HepG2 (cell line): ENCODE measurements around the gene GGA3. TPM values are rescaled to one million over a fixed set of nuclear protein-coding genes. Genes with fewer than 3 reads are reported as not detected.

Experiments
- ATAC-seq: fragments of 200-7000 bp; cut with Tn5 transposase; 3 replicates; pipeline ENCODE4 v1.9.1; 2020; ENCODE audit warnings: mild to moderate bottlenecking, moderate library complexity
- BruUV-seq: library from RNA; stranded (reverse); fragments of 400-500 nt; replicated peaks from 2 replicates; lab custom pipeline; 2021; lab: Mats Ljungman, UMichigan
- CTCF ChIA-PET: fragments of 300-600 bp; formaldehyde crosslinking; extraction: SDS; loops from one replicate; lab custom pipeline; 2021; ENCODE audit warnings: low total read pairs, inconsistent platforms, low intra/inter-chr PET ratio; lab: Yijun Ruan, JAX
- POLR2A ChIA-PET: fragments of 350-600 bp; sonication (Branson Sonifier 250); formaldehyde crosslinking; loops from one replicate; lab custom pipeline; 2020; ENCODE audit warnings: antibody characterized with exemption, inconsistent platforms; lab: Yijun Ruan, JAX
- DNase-seq: peaks from one replicate; pipeline ENCODE4 v3.0.0-alpha.2; 2015; ENCODE audit warnings: low spot score
- FAIRE-seq: peaks from 3 replicates; lab custom pipeline; 2011; peaks lifted over from hg19 to GRCh38; lab: Jason Lieb, UNC
- H2AFZ ChIP-seq: one replicate; pipeline ENCODE4 v1.6.1; 2011; ENCODE audit warnings: low read length, inconsistent platforms
- H3K27ac ChIP-seq: fragments of 300-600 bp; 3 replicates; pipeline ENCODE4 v1.8.0; 2011; ENCODE audit warnings: mixed run types, mild to moderate bottlenecking, mixed read lengths, low read length, inconsistent platforms; ENCODE audit not compliant: insufficient read depth; ENCODE audit errors: extremely low read length
- H3K27me3 ChIP-seq, 2 experiments: fragments of 200-600 bp in 1 of 2; 2 replicates in 1 of 2; 3 replicates in 1 of 2; pipeline versions ENCODE4 v1.6.0 to v1.8.0; 2011; ENCODE audit warnings: low read length in 2 of 2, mild to moderate bottlenecking in 2 of 2, moderate library complexity in 2 of 2, inconsistent platforms in 1 of 2; ENCODE audit not compliant: insufficient read depth in 2 of 2, control insufficient read depth in 1 of 2
- H3K36me3 ChIP-seq, 2 experiments: fragments of 200-600 bp in 1 of 2; replicated peaks in 1 of 2; 2 replicates in 1 of 2; 3 replicates in 1 of 2; pipeline versions ENCODE4 v1.5.1 to v1.8.0; 2011; ENCODE audit warnings: low read length in 2 of 2, inconsistent platforms in 1 of 2; ENCODE audit not compliant: insufficient read depth in 2 of 2, control insufficient read depth in 1 of 2
- H3K4me1 ChIP-seq: 2 replicates; pipeline ENCODE4 v1.5.1; 2012; ENCODE audit warnings: low read length, inconsistent platforms; ENCODE audit not compliant: insufficient read depth
- H3K4me2 ChIP-seq: 2 replicates; pipeline ENCODE4 v1.6.0; 2011; ENCODE audit warnings: low read depth, low read length, inconsistent platforms
- H3K4me3 ChIP-seq, 3 experiments: fragments of 200-600 bp in 1 of 3; sonication (generic), shearing (Covaris generic) in 1 of 3; replicated peaks in 1 of 3; 2 replicates each; pipeline ENCODE4 v1.5.1; 2011 to 2016; ENCODE audit warnings: low read length in 3 of 3, inconsistent platforms in 2 of 3, low read depth in 2 of 3, mild to moderate bottlenecking in 2 of 3, control low read depth in 1 of 3, mixed read lengths in 1 of 3; ENCODE audit not compliant: insufficient read depth in 1 of 3
- H3K79me2 ChIP-seq: one replicate; pipeline ENCODE4 v1.6.1; 2011; ENCODE audit warnings: low read length, inconsistent platforms; ENCODE audit not compliant: insufficient read depth
- H3K9ac ChIP-seq: 2 replicates; pipeline ENCODE4 v1.6.0; 2011; ENCODE audit warnings: mild to moderate bottlenecking, low read depth, low read length, inconsistent platforms; ENCODE audit not compliant: insufficient read depth
- H3K9me3 ChIP-seq: 2 replicates; pipeline ENCODE4 v1.5.1; 2012; ENCODE audit warnings: mild to moderate bottlenecking, low read length
- H4K20me1 ChIP-seq: 2 replicates; pipeline ENCODE4 v1.6.0; 2011; ENCODE audit warnings: inconsistent platforms, mild to moderate bottlenecking, low read length, moderate library complexity; ENCODE audit not compliant: insufficient read depth
- CCDC6 ChIP-seq: sonication (generic); formaldehyde crosslinking; IDR thresholded peaks from 2 replicates; pipeline ENCODE4 v1.8.1; 2022; ENCODE audit warnings: mild to moderate bottlenecking, missing genetic modification reagents, moderate library complexity
- ELF3 ChIP-seq: IDR thresholded peaks from 2 replicates; pipeline ENCODE4 v1.6.1; 2016; ENCODE audit warnings: missing genetic modification reagents, missing compliant biosample characterization
- ELF4 ChIP-seq: sonication (generic); formaldehyde crosslinking; IDR thresholded peaks from 2 replicates; pipeline ENCODE4 v1.5.0; 2020; ENCODE audit warnings: missing genetic modification reagents, mild to moderate bottlenecking, moderate library complexity, borderline replicate concordance
- FOXA1 ChIP-seq, 2 experiments: fragments of 450-650 bp in 1 of 2; sonication (generic) in 1 of 2; formaldehyde crosslinking in 1 of 2; IDR thresholded peaks; 2 replicates each; pipeline versions ENCODE4 v1.4.0 to v1.6.1; 2016 to 2020; ENCODE audit warnings: missing genetic modification reagents in 1 of 2
- HNRNPLL ChIP-seq: fragments of 200-400 bp; formaldehyde crosslinking; IDR thresholded peaks from 2 replicates; pipeline ENCODE4 v1.6.1; 2017; ENCODE audit warnings: mild to moderate bottlenecking, low read depth, low read length; ENCODE audit not compliant: poor library complexity, severe bottlenecking
- NFIC ChIP-seq: IDR thresholded peaks from 2 replicates; pipeline ENCODE4 v1.6.1; 2012; ENCODE audit warnings: mild to moderate bottlenecking, low read length, inconsistent platforms
- RFX1 ChIP-seq: fragments of 450-650 bp; IDR thresholded peaks from 2 replicates; pipeline ENCODE4 v1.6.1; 2017
- SNAPC2 ChIP-seq: sonication (generic); formaldehyde crosslinking; IDR thresholded peaks from 2 replicates; pipeline ENCODE4 v1.8.1; 2022; ENCODE audit warnings: mild to moderate bottlenecking, missing genetic modification reagents
- TRIM22 ChIP-seq: fragments of 450-650 bp; IDR thresholded peaks from 2 replicates; pipeline ENCODE4 v1.6.1; 2017
- ZFP1 ChIP-seq: IDR thresholded peaks from 2 replicates; pipeline ENCODE4 v1.6.1; 2016
- ZNF274 ChIP-seq: sonication (generic); formaldehyde crosslinking; IDR thresholded peaks from 2 replicates; pipeline ENCODE4 v1.5.1; 2020; ENCODE audit warnings: mild to moderate bottlenecking, missing genetic modification reagents
- ZNF30 ChIP-seq: sonication (generic); formaldehyde crosslinking; IDR thresholded peaks from 2 replicates; pipeline ENCODE4 v1.5.0; 2020; ENCODE audit warnings: mild to moderate bottlenecking, missing genetic modification reagents
- ZNF496 ChIP-seq: sonication (generic); formaldehyde crosslinking; IDR thresholded peaks from 2 replicates; pipeline ENCODE4 v1.8.1; 2023; ENCODE audit warnings: mild to moderate bottlenecking, moderate library complexity, missing genetic modification reagents; ENCODE audit not compliant: insufficient replicate concordance
- ZNF557 ChIP-seq: sonication (generic); formaldehyde crosslinking; IDR thresholded peaks from 2 replicates; pipeline ENCODE4 v1.4.0; 2020; ENCODE audit warnings: missing genetic modification reagents
- ZNF672 ChIP-seq: sonication (generic); formaldehyde crosslinking; IDR thresholded peaks from 2 replicates; pipeline ENCODE4 v1.8.1; 2022; ENCODE audit warnings: missing genetic modification reagents
- ZNF713 ChIP-seq: sonication (generic); formaldehyde crosslinking; IDR thresholded peaks from 2 replicates; pipeline ENCODE4 v1.4.0; 2020; ENCODE audit warnings: mild to moderate bottlenecking, missing genetic modification reagents
- ZNF773 ChIP-seq: sonication (generic); formaldehyde crosslinking; IDR thresholded peaks from 2 replicates; pipeline ENCODE4 v1.4.0; 2020; ENCODE audit warnings: missing genetic modification reagents, borderline replicate concordance
- ZSCAN29 ChIP-seq: sonication (generic); formaldehyde crosslinking; conservative IDR thresholded peaks from 2 replicates; pipeline ENCODE4 v1.4.0; 2020; ENCODE audit warnings: mild to moderate bottlenecking, missing genetic modification reagents
- WGBS: methylation state at CpG from one replicate; pipeline ENCODE4 v1.1.6; 2017; ENCODE audit warnings: low lambda C conversion rate; 5-methylcytosine and 5-hydroxymethylcytosine counted together
- in situ Hi-C: cut with HindIII; loops from 2 replicates; pipeline ENCODE4 v1.10.0; 2017; ENCODE audit warnings: low pct_unique_long_range_greater_than_20kb; ENCODE audit not compliant: extremely low pct_ligation_motif_present
- intact Hi-C: fragments of 100-400 bp; cut with micrococcal nuclease; formaldehyde crosslinking; loops from one replicate; pipeline ENCODE4 v1.10.0; 2022; ENCODE audit not compliant: unreplicated experiment
- polyA plus RNA-seq, 8 experiments: library from polyadenylated mRNA; depleted of rRNA in 3 of 8; stranded (reverse) in 7 of 8; unstranded in 1 of 8; fragments of >200 nt; fragmentation: Illumina TruSeq in 4 of 8; extraction: Trizol in 4 of 8; gene quantifications; 2 replicates each; pipeline versions ENCODE4 v1.2.1 to v1.2.3, GENCODE V29; 2011 to 2016; ENCODE audit warnings: low read depth in 4 of 8, missing spikeins in 1 of 8, mixed read lengths in 1 of 8; ENCODE audit not compliant: insufficient read depth in 1 of 8
- total RNA-seq, 5 experiments: library from RNA; depleted of rRNA; stranded (reverse); fragments of >200 nt; fragmentation: Illumina TruSeq; extraction: Trizol; gene quantifications; 2 replicates each; pipeline ENCODE4 v1.2.3, GENCODE V29; 2016; ENCODE audit warnings: low read depth in 1 of 5
- TF ChIP-seq, protein P1 (sequence below): sonication (generic); formaldehyde crosslinking; IDR thresholded peaks from 2 replicates; pipeline ENCODE4 v1.4.0; 2020; ENCODE audit warnings: mild to moderate bottlenecking, missing genetic modification reagents
- TF ChIP-seq, protein P2 (sequence below): sonication (generic); formaldehyde crosslinking; IDR thresholded peaks from 2 replicates; pipeline ENCODE4 v1.5.0; 2020; ENCODE audit warnings: missing genetic modification reagents

GGA3 gene
- total and polyA plus RNA-seq, 2 of the 13 experiments (the other 11 are each of a cell fraction or from before 2014, with no cell fraction given): 28.4 to 43.7 TPM

DNA sequence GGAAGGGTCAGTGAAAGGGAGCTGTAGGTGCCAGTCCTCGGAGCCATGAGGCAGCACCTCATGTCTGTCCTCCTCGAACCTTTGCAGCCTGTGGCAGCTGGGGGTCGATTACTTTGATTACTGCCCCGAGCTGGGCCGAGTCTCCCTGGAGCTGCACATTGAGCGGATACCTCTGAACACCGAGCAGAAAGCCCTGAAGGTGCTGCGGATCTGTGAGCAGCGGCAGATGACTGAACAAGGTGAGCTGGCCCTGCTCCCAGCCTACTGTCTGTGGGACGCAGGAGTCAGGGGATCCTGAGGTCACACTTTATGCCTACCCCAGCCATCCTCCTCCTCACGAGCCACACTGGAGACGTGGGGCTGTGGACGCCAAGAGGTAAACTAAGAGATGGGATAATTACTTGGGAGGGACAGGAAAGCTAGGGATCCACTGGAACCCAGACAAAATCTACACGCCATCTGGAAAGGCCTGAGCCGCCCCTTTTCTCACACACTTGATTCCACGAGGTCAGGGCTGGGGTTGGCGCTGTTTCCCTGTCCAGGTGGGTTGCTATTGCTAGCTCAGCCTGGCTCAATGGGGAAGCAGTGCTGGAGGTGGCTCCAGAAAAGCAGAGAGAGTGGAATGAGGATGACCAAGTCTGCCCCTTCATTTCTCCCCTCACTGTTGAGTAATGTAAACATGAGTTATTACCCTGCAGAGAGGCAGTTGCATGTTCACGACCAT is 29.5 kb downstream of the GGA3 start (continued):
- TF ChIP-seq ZNF30: no peak

DNA sequence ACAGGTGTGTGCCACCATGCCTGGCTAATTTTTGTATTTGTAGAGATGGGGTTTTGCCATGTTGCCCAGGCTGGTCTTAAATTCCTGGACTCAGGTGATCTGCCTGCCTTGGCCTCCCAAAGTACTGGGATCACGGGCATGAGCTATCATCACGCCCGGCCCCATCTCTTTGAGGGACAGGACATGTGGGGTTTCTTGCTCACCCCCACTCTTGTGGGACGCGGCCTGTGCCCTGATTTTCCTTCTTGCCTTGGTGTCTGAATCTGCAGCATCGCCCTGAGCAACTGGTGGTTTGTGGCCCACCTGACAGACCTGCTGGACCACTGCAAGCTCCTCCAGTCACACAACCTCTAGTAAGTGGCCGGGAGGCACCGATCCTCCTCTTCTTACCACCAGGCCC is 30.3 kb downstream of the GGA3 start:
- in situ Hi-C loops: no loop called here
- Histone ChIP-seq H3K4me1 (no peaks in the 10 kb centered on the region), H3K36me3 (peaks cover 56 to 83% of the 10 kb centered on the region in 2 experiments), H4K20me1 (no peaks in the 10 kb centered on the region), H3K9me3 (no peaks in the 10 kb centered on the region), H3K27me3 (no peaks in the 10 kb centered on the region), H3K4me2 (no peak overlapping the region), H3K9ac (no peak overlapping the region), H2AFZ (no peak overlapping the region), H3K79me2 (no peaks in the 10 kb centered on the region), H3K4me3 (no peak overlapping the region), H3K27ac (no peak overlapping the region)
- FAIRE-seq (no peak), ATAC-seq (no peak), DNase-seq (no peak)
- intact Hi-C loops: no loop called here
- 95% methylated on average over 8 of the region's 8 CpGs for WGBS
- POLR2A ChIA-PET: interaction anchor here (1.6 kb wide), 1 partner anchor 37 kb away, joined by 4 read pairs; no protein-coding TSS in a partner anchor
- CTCF ChIA-PET: no interaction called here
- TF ChIP-seq FOXA1 (IDR thresholded peaks at IDR 0.05) (no peak), FOXA1 (CRISPR knock-in tag; IDR thresholded peaks at IDR 0.05) (no peak), ZNF274 (CRISPR knock-in tag) (no peak), TRIM22 (no peak), HNRNPLL (no peak), ELF4 (CRISPR knock-in tag) (no peak), ZNF773 (CRISPR knock-in tag) (no peak), ZNF672 (CRISPR knock-in tag) (no peak), ELF3 (CRISPR knock-in tag) (no peak), ZNF713 (CRISPR knock-in tag) (no peak), SNAPC2 (CRISPR knock-in tag) (no peak), RFX1 (no peak), NFIC (no peak), ZFP1 (CRISPR knock-in tag) (no peak), CCDC6 (CRISPR knock-in tag) (no peak), ZNF496 (no peak), ZNF557 (CRISPR knock-in tag) (no peak), ZSCAN29 (CRISPR knock-in tag) (no peak)
- TF ChIP-seq, protein P1, sequence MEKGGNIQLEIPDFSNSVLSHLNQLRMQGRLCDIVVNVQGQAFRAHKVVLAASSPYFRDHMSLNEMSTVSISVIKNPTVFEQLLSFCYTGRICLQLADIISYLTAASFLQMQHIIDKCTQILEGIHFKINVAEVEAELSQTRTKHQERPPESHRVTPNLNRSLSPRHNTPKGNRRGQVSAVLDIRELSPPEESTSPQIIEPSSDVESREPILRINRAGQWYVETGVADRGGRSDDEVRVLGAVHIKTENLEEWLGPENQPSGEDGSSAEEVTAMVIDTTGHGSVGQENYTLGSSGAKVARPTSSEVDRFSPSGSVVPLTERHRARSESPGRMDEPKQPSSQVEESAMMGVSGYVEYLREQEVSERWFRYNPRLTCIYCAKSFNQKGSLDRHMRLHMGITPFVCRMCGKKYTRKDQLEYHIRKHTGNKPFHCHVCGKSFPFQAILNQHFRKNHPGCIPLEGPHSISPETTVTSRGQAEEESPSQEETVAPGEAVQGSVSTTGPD (CRISPR knock-in tag): no peak
- TF ChIP-seq, protein P2, sequence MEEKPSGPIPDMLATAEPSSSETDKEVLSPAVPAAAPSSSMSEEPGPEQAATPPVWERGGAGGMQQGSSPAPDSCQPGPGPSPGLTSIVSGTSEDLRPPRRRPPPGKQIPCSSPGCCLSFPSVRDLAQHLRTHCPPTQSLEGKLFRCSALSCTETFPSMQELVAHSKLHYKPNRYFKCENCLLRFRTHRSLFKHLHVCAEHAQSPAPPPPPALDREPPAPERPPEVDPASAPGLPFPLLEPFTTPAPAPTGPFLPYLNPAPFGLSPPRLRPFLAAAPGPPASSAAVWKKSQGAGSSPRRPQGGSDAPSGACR (CRISPR knock-in tag): no peak
- BruUV-seq: no TSS peak
